Measurements from ENCODE around the gene TGFB3. TPM values are rescaled to one million over a fixed set of nuclear protein-coding genes. Genes with fewer than 3 reads are reported as not detected.

TGFB3 gene
- total and polyA plus RNA-seq, 9 of the 15 experiments (the other 6 are each of a cell fraction or from before 2014, with no cell fraction given) = 0.39 to 2.0 (median 1.0) TPM

DNA sequence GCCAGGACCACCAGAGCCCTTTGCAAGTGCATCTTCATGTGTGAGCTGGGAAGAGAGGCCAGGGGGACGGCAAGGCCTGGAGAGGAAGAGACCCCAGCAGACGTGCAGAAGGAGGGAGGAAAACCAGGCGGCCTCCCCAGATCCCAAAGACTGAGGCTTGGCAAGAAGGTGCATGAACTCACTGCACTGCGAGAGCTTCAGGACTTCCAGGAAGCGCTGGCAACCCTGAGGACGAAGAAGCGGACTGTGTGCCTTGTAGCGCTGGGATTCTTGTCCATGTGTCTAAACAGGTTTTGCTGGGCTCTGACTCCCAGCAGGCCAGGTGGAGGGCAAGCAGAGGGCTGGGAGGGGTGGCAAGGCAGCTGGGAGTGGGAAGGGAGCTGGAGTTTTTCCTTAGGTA lies 939 bp downstream of the TGFB3 start:
- Histone ChIP-seq H3K27ac (ENCODE audit: extremely low read depth, low read depth, low read length) (no peak overlapping the region), H3K79me2 (ENCODE audit: control insufficient read depth, insufficient read depth, low read length) (no peaks in the 10 kb centered on the region), H2AFZ (ENCODE audit: low read depth, low read length) (no peak overlapping the region), H4K20me1 (replicated peaks; ENCODE audit: control insufficient read depth, insufficient read depth, low read length) (no peaks in the 10 kb centered on the region), H3K9me3 (replicated peaks; ENCODE audit: control insufficient read depth, insufficient read depth, low read depth, low read length) (no peaks in the 10 kb centered on the region), H3K4me1 (replicated peaks in 1 of 2; ENCODE audit: control insufficient read depth in 2 of 2, insufficient read depth in 2 of 2, low read length in 2 of 2) (peaks cover 0 to 22% of the 10 kb centered on the region in 2 experiments; a peak in 3 of 5 replicates), H3K4me2 (ENCODE audit: insufficient read depth, low read length) (no peak overlapping the region), H3K36me3 (ENCODE audit: control insufficient read depth, insufficient read depth, low read length) (no peaks in the 10 kb centered on the region), H3K9me1 (ENCODE audit: control insufficient read depth, insufficient read depth, low read length) (no peaks in the 10 kb centered on the region), H3K27me3 (ENCODE audit: control insufficient read depth in 2 of 2, insufficient read depth in 2 of 2, low read length in 2 of 2) (no peaks in the 10 kb centered on the region), H3K4me3 (no peak overlapping the region), H3K9ac (ENCODE audit: insufficient read depth in 1 of 2, low read depth in 2 of 2, low read length in 2 of 2) (no peak overlapping the region)
- in situ Hi-C loops (cut with MboI) = loop anchor here (5.0 to 10.0 kb wide), 3 partner anchors 74 to 406 kb away; partner anchors contain the start of gene FLVCR2
- ATAC-seq = no peak
- ChIA-PET CTCF (ENCODE audit: low intra/inter-chr PET ratio) (interaction anchor here (0.7 to 4.5 kb wide), 2 partner anchors 187 to 271 kb away, joined by 4 to 45 read pairs; no protein-coding TSS in a partner anchor), POLR2A (interaction anchor here (1.7 to 1.9 kb wide), 2 partner anchors 271 to 273 kb away, joined by 3 to 7 read pairs; no protein-coding TSS in a partner anchor)
- BruUV-seq (replicated peaks) = no TSS peak
- 92% methylated on average over 5 of the region's 8 CpGs for WGBS (ENCODE audit: insufficient coverage, low coverage, missing lambda C conversion rate)
- TF ChIP-seq ZNF699 (CRISPR knock-in tag; IDR thresholded peaks at IDR 0.05; ENCODE audit: insufficient replicate concordance) (no peak), MED1 (CRISPR knock-in tag; IDR thresholded peaks at IDR 0.05; ENCODE audit: borderline replicate concordance) (no peak), KLF16 (IDR thresholded peaks at IDR 0.05) (no peak), RAD21 (CRISPR knock-in tag; conservative IDR thresholded peaks at IDR 0.05 in 1 of 2, IDR thresholded peaks at IDR 0.05 in 1 of 2) (no peak)
- no peak for DNase-seq (ENCODE audit: extremely low read depth in 1 of 4, low spot score in 3 of 4)
- intact Hi-C loops (cut with micrococcal nuclease) = loop anchor here (5.0 kb wide), 1 partner anchor 404 kb away; the partner anchor contains the start of gene FLVCR2
- no peak for FAIRE-seq

Measured in K562 (cell line).